HCT116 (cell line): ENCODE measurements around the gene ARSB. TPM values are rescaled to one million over a fixed set of nuclear protein-coding genes. Genes with fewer than 3 reads are reported as not detected.

Experiments used
- ATAC-seq: fragments of 200-7000 bp; cut with Tn5 transposase; 2 replicates; pipeline ENCODE4 v1.9.1; 2020; ENCODE audit warnings: mild to moderate bottlenecking, moderate library complexity
- BruUV-seq: library from RNA; stranded (reverse); fragments of 400-500 nt; replicated peaks from 2 replicates; lab custom pipeline; 2021; lab: Mats Ljungman, UMichigan
- CTCF ChIA-PET: fragments of 300-600 bp; sonication (Branson Sonifier 250); formaldehyde crosslinking; loops from one replicate; lab custom pipeline; 2021; ENCODE audit warnings: antibody characterized with exemption; lab: Charles Lee
- POLR2A ChIA-PET: fragments of 300-600, 350-600 bp; sonication (Branson Sonifier 250); formaldehyde crosslinking; loops from one replicate; lab custom pipeline; 2021; ENCODE audit warnings: antibody characterized with exemption; lab: Charles Lee
- RAD21 ChIA-PET, 2 experiments: fragments of 300-600 bp; sonication (Branson Sonifier 250); formaldehyde crosslinking; loops; one replicate each; lab custom pipeline; 2023; ENCODE audit warnings: low total read pairs in 2 of 2; ENCODE audit not compliant: uncharacterized antibody in 2 of 2, unreplicated experiment in 2 of 2, low non-redundant PET in 1 of 2; lab: Charles Lee
- DNase-seq: peaks from one replicate; pipeline ENCODE4 v3.0.0-alpha.2; 2010; ENCODE audit warnings: low read depth, low spot score
- H2AFZ ChIP-seq: fragments of 200-600 bp; shearing (Covaris generic), sonication (generic); 2 replicates; pipeline ENCODE4 v1.6.1; 2017; ENCODE audit warnings: low read depth, mixed run types, mixed read lengths, antibody characterized with exemption, low read length; ENCODE audit not compliant: poor library complexity, severe bottlenecking
- H3K27ac ChIP-seq: 2 replicates; pipeline ENCODE4 v1.5.1; 2012; ENCODE audit warnings: low read depth, low read length
- H3K27me3 ChIP-seq: fragments of 200-600 bp; sonication (generic); 2 replicates; pipeline ENCODE4 v1.6.1; 2016; ENCODE audit warnings: mixed run types, low read length, mixed read lengths; ENCODE audit not compliant: insufficient read depth
- H3K36me3 ChIP-seq, 2 experiments: fragments of 200-500 bp in 1 of 2; fragments of 200-600 bp in 1 of 2; sonication (Bioruptor generic) in 1 of 2; sonication (generic) in 1 of 2; 2 replicates each; pipeline versions ENCODE4 v1.5.1 to v1.6.1; 2014 to 2016; ENCODE audit warnings: low read length in 2 of 2, inconsistent platforms in 1 of 2, mixed read lengths in 1 of 2, mixed run types in 1 of 2; ENCODE audit not compliant: insufficient read depth in 2 of 2, control insufficient read depth in 1 of 2
- H3K4me1 ChIP-seq, 2 experiments: fragments of 200-600 bp in 1 of 2; sonication (generic) in 1 of 2; 2 replicates each; pipeline versions ENCODE4 v1.5.1 to v1.6.1; 2012 to 2017; ENCODE audit warnings: low read length in 2 of 2, inconsistent platforms in 1 of 2, mild to moderate bottlenecking in 1 of 2, mixed read lengths in 1 of 2, mixed run types in 1 of 2, moderate library complexity in 1 of 2; ENCODE audit not compliant: insufficient read depth in 2 of 2, control insufficient read depth in 1 of 2
- H3K4me2 ChIP-seq: fragments of 200-600 bp; sonication (generic); 2 replicates; pipeline ENCODE4 v1.6.1; 2017; ENCODE audit warnings: mixed run types, low read length, mixed read lengths
- H3K4me3 ChIP-seq, 2 experiments: fragments of 200-600 bp in 1 of 2; sonication (generic) in 1 of 2; replicated peaks in 1 of 2; 2 replicates each; pipeline ENCODE4 v1.5.1; 2011 to 2016; ENCODE audit warnings: low read length in 2 of 2, control low read depth in 1 of 2, low read depth in 1 of 2, mild to moderate bottlenecking in 1 of 2, mixed read lengths in 1 of 2, mixed run types in 1 of 2
- H3K79me2 ChIP-seq: fragments of 200-600 bp; sonication (generic); 2 replicates; pipeline ENCODE4 v1.6.1; 2017; ENCODE audit warnings: mild to moderate bottlenecking, mixed run types, low read length, moderate library complexity, mixed read lengths; ENCODE audit not compliant: insufficient read depth
- H3K9ac ChIP-seq: fragments of 200-600 bp; sonication (generic); 2 replicates; pipeline ENCODE4 v1.6.1; 2016; ENCODE audit warnings: low read length, mixed read lengths
- H3K9me2 ChIP-seq: fragments of 200-600 bp; sonication (generic), shearing (Covaris generic); 2 replicates; pipeline ENCODE4 v1.6.1; 2017; ENCODE audit warnings: mixed run types, mild to moderate bottlenecking, moderate library complexity; ENCODE audit not compliant: insufficient read depth
- H3K9me3 ChIP-seq, 2 experiments: fragments of 200-500 bp in 1 of 2; fragments of 200-600 bp in 1 of 2; sonication (Bioruptor generic) in 1 of 2; sonication (generic) in 1 of 2; 2 replicates each; pipeline ENCODE4 v1.6.1; 2014 to 2017; ENCODE audit warnings: low read length in 2 of 2, mixed read lengths in 2 of 2, inconsistent platforms in 1 of 2, low read depth in 1 of 2, mild to moderate bottlenecking in 1 of 2, mixed run types in 1 of 2, moderate library complexity in 1 of 2; ENCODE audit not compliant: control insufficient read depth in 1 of 2, insufficient read depth in 1 of 2
- H4K20me1 ChIP-seq: fragments of 200-600 bp; sonication (generic), shearing (Covaris generic); 2 replicates; pipeline ENCODE4 v1.6.1; 2017; ENCODE audit warnings: mixed run types, mild to moderate bottlenecking, moderate library complexity; ENCODE audit not compliant: insufficient read depth
- CBX3 ChIP-seq: IDR thresholded peaks from 2 replicates; pipeline ENCODE4 v1.6.1; 2012; ENCODE audit warnings: low read depth
- CEBPB ChIP-seq: IDR thresholded peaks from 2 replicates; pipeline ENCODE4 v1.6.1; 2012; ENCODE audit warnings: low read depth
- EGR1 ChIP-seq: IDR thresholded peaks from 2 replicates; pipeline ENCODE4 v1.6.1; 2012; ENCODE audit warnings: low read depth
- ELF1 ChIP-seq: IDR thresholded peaks from 2 replicates; pipeline ENCODE4 v1.6.1; 2012; ENCODE audit warnings: low read depth, borderline replicate concordance
- EZH2phosphoT487 ChIP-seq: fragments of 200-600 bp; IDR thresholded peaks from 2 replicates; pipeline ENCODE4 v1.6.1; 2018; ENCODE audit warnings: antibody characterized with exemption, borderline replicate concordance
- FOSL1 ChIP-seq: IDR thresholded peaks from 2 replicates; pipeline ENCODE4 v1.6.1; 2012; ENCODE audit warnings: low read depth
- JUND ChIP-seq: IDR thresholded peaks from 2 replicates; pipeline ENCODE4 v1.6.1; 2012
- MAX ChIP-seq: IDR thresholded peaks from 2 replicates; pipeline ENCODE4 v1.6.1; 2012
- RAD21 ChIP-seq: IDR thresholded peaks from 2 replicates; pipeline ENCODE4 v1.6.1; 2012; ENCODE audit warnings: low read depth, mild to moderate bottlenecking
- SIN3A ChIP-seq: IDR thresholded peaks from 2 replicates; pipeline ENCODE4 v1.6.1; 2012; ENCODE audit warnings: low read depth
- SRF ChIP-seq: IDR thresholded peaks from 2 replicates; pipeline ENCODE4 v1.6.1; 2012; ENCODE audit warnings: low read depth
- TCF7L2 ChIP-seq: IDR thresholded peaks from 2 replicates; pipeline ENCODE4 v1.7.0; 2011; ENCODE audit warnings: borderline replicate concordance, inconsistent platforms; ENCODE audit not compliant: insufficient read depth, insufficient read length; ENCODE audit errors: extremely low read depth
- YY1 ChIP-seq: IDR thresholded peaks from 2 replicates; pipeline ENCODE4 v1.6.1; 2011; ENCODE audit warnings: low read length, low read depth, moderate library complexity, mild to moderate bottlenecking; ENCODE audit not compliant: insufficient replicate concordance; ENCODE audit errors: extremely low read depth
- ZBTB33 ChIP-seq: IDR thresholded peaks from 2 replicates; pipeline ENCODE4 v1.6.1; 2011; ENCODE audit warnings: mild to moderate bottlenecking, low read length, moderate library complexity; ENCODE audit not compliant: insufficient replicate concordance; ENCODE audit errors: extremely low read depth
- ZFX ChIP-seq: fragments of 450-650 bp; IDR thresholded peaks from 2 replicates; pipeline ENCODE4 v1.6.1; 2017
- ZNF274 ChIP-seq: fragments of 200-500 bp; sonication (Bioruptor generic); IDR thresholded peaks from 2 replicates; pipeline ENCODE4 v1.6.1; 2014; ENCODE audit warnings: mild to moderate bottlenecking, low read depth, low read length, inconsistent platforms
- intact Hi-C: fragments of 100-400 bp; cut with micrococcal nuclease; formaldehyde crosslinking; loops from 2 replicates; pipeline ENCODE4 v1.10.0; 2022
- total RNA-seq: library from RNA; stranded (reverse); gene quantifications from one replicate; pipeline ENCODE4 v1.2.1, GENCODE V29; 2021; ENCODE audit not compliant: unreplicated experiment
- TF ChIP-seq, protein P1 (sequence below): IDR thresholded peaks from 2 replicates; pipeline ENCODE4 v1.6.1; 2012
- TF ChIP-seq, protein P2 (sequence below): IDR thresholded peaks from 2 replicates; pipeline ENCODE4 v1.6.1; 2012; ENCODE audit warnings: low read depth

Gene ARSB
- total RNA-seq, 1 experiment from 2014 or later = 4.8 TPM

GRCh38 chr5:78838753-78839152 is 146.4 kb downstream of the ARSB start:
- Histone ChIP-seq H3K36me3 (no peaks in the 10 kb centered on the region), H4K20me1 (no peaks in the 10 kb centered on the region), H3K79me2 (no peaks in the 10 kb centered on the region), H3K27me3 (no peaks in the 10 kb centered on the region), H3K4me1 (no peaks in the 10 kb centered on the region), H3K4me3 (no peak overlapping the region), H2AFZ (no peak overlapping the region), H3K9me2 (no peaks in the 10 kb centered on the region), H3K27ac (no peak overlapping the region), H3K9me3 (no peaks in the 10 kb centered on the region), H3K4me2 (no peak overlapping the region), H3K9ac (no peak overlapping the region)
- intact Hi-C loops = no loop called here
- ATAC-seq = no peak
- ChIA-PET CTCF (no interaction called here), RAD21 (interaction anchor here in 1 of 2 experiments (0.6 kb wide), 1 partner anchor 187 kb away, joined by 10 read pairs; no protein-coding TSS in a partner anchor), POLR2A (no interaction called here)
- no TSS peak for BruUV-seq
- TF ChIP-seq MAX (no peak), CBX3 (no peak), SRF (no peak), ELF1 (no peak), EGR1 (no peak), EZH2phosphoT487 (no peak), SIN3A (no peak), JUND (no peak), ZNF274 (no peak), TCF7L2 (no peak), ZBTB33 (no peak), ZFX (no peak), CEBPB (no peak), FOSL1 (no peak), YY1 (no peak), RAD21 (no peak)
- TF ChIP-seq, protein P1, sequence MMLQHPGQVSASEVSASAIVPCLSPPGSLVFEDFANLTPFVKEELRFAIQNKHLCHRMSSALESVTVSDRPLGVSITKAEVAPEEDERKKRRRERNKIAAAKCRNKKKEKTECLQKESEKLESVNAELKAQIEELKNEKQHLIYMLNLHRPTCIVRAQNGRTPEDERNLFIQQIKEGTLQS = no peak
- TF ChIP-seq, protein P2, sequence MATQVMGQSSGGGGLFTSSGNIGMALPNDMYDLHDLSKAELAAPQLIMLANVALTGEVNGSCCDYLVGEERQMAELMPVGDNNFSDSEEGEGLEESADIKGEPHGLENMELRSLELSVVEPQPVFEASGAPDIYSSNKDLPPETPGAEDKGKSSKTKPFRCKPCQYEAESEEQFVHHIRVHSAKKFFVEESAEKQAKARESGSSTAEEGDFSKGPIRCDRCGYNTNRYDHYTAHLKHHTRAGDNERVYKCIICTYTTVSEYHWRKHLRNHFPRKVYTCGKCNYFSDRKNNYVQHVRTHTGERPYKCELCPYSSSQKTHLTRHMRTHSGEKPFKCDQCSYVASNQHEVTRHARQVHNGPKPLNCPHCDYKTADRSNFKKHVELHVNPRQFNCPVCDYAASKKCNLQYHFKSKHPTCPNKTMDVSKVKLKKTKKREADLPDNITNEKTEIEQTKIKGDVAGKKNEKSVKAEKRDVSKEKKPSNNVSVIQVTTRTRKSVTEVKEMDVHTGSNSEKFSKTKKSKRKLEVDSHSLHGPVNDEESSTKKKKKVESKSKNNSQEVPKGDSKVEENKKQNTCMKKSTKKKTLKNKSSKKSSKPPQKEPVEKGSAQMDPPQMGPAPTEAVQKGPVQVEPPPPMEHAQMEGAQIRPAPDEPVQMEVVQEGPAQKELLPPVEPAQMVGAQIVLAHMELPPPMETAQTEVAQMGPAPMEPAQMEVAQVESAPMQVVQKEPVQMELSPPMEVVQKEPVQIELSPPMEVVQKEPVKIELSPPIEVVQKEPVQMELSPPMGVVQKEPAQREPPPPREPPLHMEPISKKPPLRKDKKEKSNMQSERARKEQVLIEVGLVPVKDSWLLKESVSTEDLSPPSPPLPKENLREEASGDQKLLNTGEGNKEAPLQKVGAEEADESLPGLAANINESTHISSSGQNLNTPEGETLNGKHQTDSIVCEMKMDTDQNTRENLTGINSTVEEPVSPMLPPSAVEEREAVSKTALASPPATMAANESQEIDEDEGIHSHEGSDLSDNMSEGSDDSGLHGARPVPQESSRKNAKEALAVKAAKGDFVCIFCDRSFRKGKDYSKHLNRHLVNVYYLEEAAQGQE = no peak
- DNase-seq = no peak
